Prostate gland (tissue), 2 donors: Measurements from ENCODE around the gene NUP50. TPM values are rescaled to one million over a fixed set of nuclear protein-coding genes. Genes with fewer than 3 reads are reported as not detected.

Source experiments
- DNase-seq: peaks from one replicate; pipeline ENCODE4 v3.0.0-alpha.2; 2019; ENCODE audit warnings: low spot score
- H3K27ac ChIP-seq, 2 donors: fragments of 200-600 bp; sonication (generic); 2 replicates each; pipeline ENCODE4 v1.5.1; 2017 to 2019
- H3K27me3 ChIP-seq: fragments of 200-600 bp; sonication (generic); replicated peaks from 2 replicates; pipeline ENCODE4 v1.5.1; 2019; ENCODE audit not compliant: insufficient read depth
- H3K36me3 ChIP-seq, 2 donors: fragments of 200-600 bp; sonication (generic); 1 replicate in 1 of 2; 2 replicates in 1 of 2; pipeline versions ENCODE4 v1.5.1 to v1.8.1; 2017 to 2019
- H3K4me1 ChIP-seq: fragments of 200-600 bp; sonication (generic); replicated peaks from 2 replicates; pipeline ENCODE4 v1.5.1; 2019
- H3K4me3 ChIP-seq, 2 donors: fragments of 200-600 bp; sonication (generic); 2 replicates each; pipeline ENCODE4 v1.5.1; 2017 to 2019
- H3K9me3 ChIP-seq: fragments of 200-600 bp; sonication (generic); 2 replicates; pipeline ENCODE4 v1.5.1; 2017
- POLR2A ChIP-seq: fragments of 450-650 bp; IDR thresholded peaks from one replicate; pipeline ENCODE4 v1.6.1; 2016; ENCODE audit warnings: antibody characterized with exemption, mild to moderate bottlenecking
- POLR2AphosphoS5 ChIP-seq: sonication (generic); formaldehyde crosslinking; IDR thresholded peaks from one replicate; pipeline ENCODE4 v1.6.1; 2017; ENCODE audit warnings: antibody characterized with exemption
- WGBS: methylation state at CpG from one replicate; pipeline ENCODE4 v1.1.5; 2018; 5-methylcytosine and 5-hydroxymethylcytosine counted together
- intact Hi-C: fragments of 100-400 bp; cut with DNase I; formaldehyde crosslinking; loops from one replicate; pipeline ENCODE4 v1.14.2; 2022
- total RNA-seq, 2 donors: library from RNA; depleted of rRNA; stranded (reverse); fragments of >200 nt; gene quantifications; one replicate each; pipeline ENCODE4 v1.1.0, GENCODE V29; 2016
- TF ChIP-seq, protein P1 (sequence below), 4 experiments: fragments of 200-600 bp in 2 of 4; fragments of 450-650 bp in 2 of 4; sonication (generic) in 2 of 4; IDR thresholded peaks; 1 replicate in 3 of 4; 2 replicates in 1 of 4; pipeline ENCODE4 v1.5.1; 2016 to 2019; ENCODE audit warnings: antibody characterized with exemption in 4 of 4, mild to moderate bottlenecking in 2 of 4, moderate library complexity in 2 of 4

NUP50 gene
- total RNA-seq, 2 donors from 2014 or later = 51.4 to 101 TPM

DNA sequence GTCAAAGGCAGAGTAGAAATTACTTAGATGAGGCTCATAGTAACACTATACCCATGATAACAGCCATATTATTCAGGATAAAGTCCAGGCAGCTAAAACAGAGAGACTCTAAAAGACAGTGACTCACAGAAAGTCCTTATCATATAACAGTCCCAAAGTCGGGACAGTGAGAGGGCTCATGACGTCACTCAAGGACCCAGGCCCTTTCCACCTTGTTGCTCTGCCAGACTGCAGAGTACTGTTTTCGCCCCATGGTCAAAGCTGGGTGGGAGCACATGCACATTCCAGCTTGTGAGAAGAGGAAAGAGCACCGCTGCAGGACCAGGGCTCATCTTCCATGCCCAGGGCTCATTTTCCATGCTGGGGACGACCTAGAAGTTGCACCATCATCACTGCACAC is 29.4 kb upstream of the NUP50 start:
- Histone ChIP-seq H3K9me3 (no peaks in the 10 kb centered on the region), H3K27me3 (no peaks in the 10 kb centered on the region), H3K4me1 (no peaks in the 10 kb centered on the region), H3K4me3 (no peak overlapping the region), H3K36me3 (peaks cover 0 to 12% of the 10 kb centered on the region in 2 donors), H3K27ac (no peak overlapping the region)
- TF ChIP-seq POLR2A (no peak), POLR2AphosphoS5 (no peak)
- TF ChIP-seq, protein P1, sequence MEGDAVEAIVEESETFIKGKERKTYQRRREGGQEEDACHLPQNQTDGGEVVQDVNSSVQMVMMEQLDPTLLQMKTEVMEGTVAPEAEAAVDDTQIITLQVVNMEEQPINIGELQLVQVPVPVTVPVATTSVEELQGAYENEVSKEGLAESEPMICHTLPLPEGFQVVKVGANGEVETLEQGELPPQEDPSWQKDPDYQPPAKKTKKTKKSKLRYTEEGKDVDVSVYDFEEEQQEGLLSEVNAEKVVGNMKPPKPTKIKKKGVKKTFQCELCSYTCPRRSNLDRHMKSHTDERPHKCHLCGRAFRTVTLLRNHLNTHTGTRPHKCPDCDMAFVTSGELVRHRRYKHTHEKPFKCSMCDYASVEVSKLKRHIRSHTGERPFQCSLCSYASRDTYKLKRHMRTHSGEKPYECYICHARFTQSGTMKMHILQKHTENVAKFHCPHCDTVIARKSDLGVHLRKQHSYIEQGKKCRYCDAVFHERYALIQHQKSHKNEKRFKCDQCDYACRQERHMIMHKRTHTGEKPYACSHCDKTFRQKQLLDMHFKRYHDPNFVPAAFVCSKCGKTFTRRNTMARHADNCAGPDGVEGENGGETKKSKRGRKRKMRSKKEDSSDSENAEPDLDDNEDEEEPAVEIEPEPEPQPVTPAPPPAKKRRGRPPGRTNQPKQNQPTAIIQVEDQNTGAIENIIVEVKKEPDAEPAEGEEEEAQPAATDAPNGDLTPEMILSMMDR (IDR thresholded peaks at IDR 0.05) = no peak
- WGBS = 96% methylated on average over 5 of the region's 5 CpGs
- intact Hi-C loops = no loop called here
- no peak for DNase-seq

DNA sequence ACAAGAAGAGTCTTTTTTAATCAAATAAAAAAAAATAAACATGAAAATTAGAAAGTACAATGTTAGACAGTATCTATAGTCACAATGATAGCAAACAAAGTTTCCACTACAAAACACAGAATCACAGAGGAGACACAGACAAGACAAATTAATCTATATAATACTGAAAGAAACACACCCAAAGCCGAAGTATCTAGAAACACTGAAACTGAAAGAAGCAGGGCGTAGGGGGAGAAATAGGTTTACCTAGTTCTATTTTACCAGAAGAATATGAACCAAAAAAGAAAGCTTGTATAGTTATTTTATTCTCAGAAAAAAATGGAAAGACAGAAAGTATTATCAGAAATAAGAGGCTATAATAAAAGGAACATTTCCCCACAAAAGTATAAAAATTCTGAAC is 27.1 kb upstream of the NUP50 start:
- WGBS = 92% methylated on average over 2 of the region's 2 CpGs
- DNase-seq = no peak
- intact Hi-C loops = no loop called here
- H3K27ac ChIP-seq = no peak overlapping the region
- no peaks in the 10 kb centered on the region for H3K27me3 ChIP-seq
- H3K4me1 ChIP-seq = no peaks in the 10 kb centered on the region
- H3K9me3 ChIP-seq = no peaks in the 10 kb centered on the region
- peaks cover 0 to 12% of the 10 kb centered on the region in 2 donors for H3K36me3 ChIP-seq
- no peak for TF ChIP-seq POLR2AphosphoS5
- no peak for TF ChIP-seq POLR2A
- TF ChIP-seq, protein P1 (IDR thresholded peaks at IDR 0.05) = no peak
- H3K4me3 ChIP-seq = no peak overlapping the region

DNA sequence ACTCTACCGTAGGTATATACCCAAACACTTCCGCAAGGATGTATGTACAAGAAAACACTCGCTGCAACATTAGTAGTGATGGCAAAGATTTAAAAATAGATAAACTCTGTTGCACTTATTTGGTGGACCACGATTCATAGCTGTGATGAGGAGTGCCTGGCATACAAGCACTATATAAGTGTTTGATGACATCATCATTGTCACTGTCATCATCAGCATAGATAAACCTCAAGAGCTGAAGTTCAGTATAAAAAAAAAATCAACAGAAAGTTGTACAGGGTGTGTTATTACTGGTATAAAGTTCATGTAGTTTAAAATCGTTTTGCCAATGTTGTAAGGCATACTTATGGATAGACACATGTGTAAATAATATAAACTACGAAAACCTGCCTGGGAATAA is 24.0 kb upstream of the NUP50 start:
- TF ChIP-seq POLR2AphosphoS5 (no peak), POLR2A (no peak)
- TF ChIP-seq, protein P1 (IDR thresholded peaks at IDR 0.05) = no peak
- intact Hi-C loops = no loop called here
- Histone ChIP-seq H3K27me3 (no peaks in the 10 kb centered on the region), H3K4me3 (no peak overlapping the region), H3K36me3 (peaks cover 0 to under 1% of the 10 kb centered on the region in 2 donors), H3K27ac (no peak overlapping the region), H3K4me1 (no peaks in the 10 kb centered on the region), H3K9me3 (no peaks in the 10 kb centered on the region)
- no peak for DNase-seq
- 97% methylated on average over 6 of the region's 6 CpGs for WGBS

DNA sequence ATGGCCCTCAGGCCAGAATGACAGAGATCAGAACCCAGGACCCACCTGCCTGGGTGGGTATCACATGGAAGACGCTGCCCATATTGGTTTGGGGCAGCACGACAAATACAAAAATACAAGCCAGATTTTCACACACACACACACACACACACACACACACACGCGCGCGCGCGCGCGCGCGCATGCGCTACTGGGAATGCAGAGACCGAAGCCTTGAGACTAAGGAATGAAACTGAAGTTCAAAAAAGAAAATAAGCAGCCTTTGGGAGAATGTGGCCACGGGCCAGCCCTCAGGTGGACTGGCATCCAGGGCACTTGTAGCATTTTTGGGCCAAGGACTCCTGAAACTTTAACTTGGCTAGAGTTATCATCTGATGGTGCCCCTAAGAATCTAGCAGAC is 21.3 kb upstream of the NUP50 start:
- Histone ChIP-seq H3K36me3 (no peaks in the 10 kb centered on the region), H3K4me3 (no peak overlapping the region), H3K9me3 (no peaks in the 10 kb centered on the region), H3K27me3 (no peaks in the 10 kb centered on the region), H3K27ac (no peak overlapping the region), H3K4me1 (no peaks in the 10 kb centered on the region)
- 92% methylated on average over 15 of the region's 15 CpGs for WGBS
- DNase-seq = no peak
- intact Hi-C loops = no loop called here
- TF ChIP-seq, protein P1 (IDR thresholded peaks at IDR 0.05) = no peak
- TF ChIP-seq POLR2A (no peak), POLR2AphosphoS5 (no peak)

DNA sequence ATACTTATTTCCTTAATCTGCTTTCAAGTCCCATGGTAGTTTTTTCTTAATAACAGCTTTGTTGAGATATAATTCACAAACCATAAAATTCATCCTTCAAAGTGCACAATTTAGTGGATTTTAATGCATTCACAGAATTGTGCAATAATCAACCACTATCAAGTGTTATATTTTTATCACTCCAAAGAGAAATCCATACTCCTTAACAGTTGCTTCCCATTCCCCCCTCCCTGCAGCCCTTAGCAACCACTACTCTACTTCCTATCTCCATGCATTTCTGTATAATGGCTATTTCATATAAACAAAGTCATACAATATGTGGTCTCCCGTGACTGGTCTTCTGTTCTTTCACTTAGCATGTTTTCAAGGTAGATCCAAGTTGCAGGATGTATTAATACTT is 18.8 kb upstream of the NUP50 start:
- intact Hi-C loops = no loop called here
- Histone ChIP-seq H3K4me3 (no peak overlapping the region), H3K27ac (no peak overlapping the region), H3K27me3 (no peaks in the 10 kb centered on the region), H3K4me1 (no peaks in the 10 kb centered on the region), H3K9me3 (no peaks in the 10 kb centered on the region), H3K36me3 (no peaks in the 10 kb centered on the region)
- 82% methylated on average over 1 of the region's 1 CpG for WGBS
- DNase-seq = no peak
- TF ChIP-seq POLR2A (no peak), POLR2AphosphoS5 (no peak)
- TF ChIP-seq, protein P1 (IDR thresholded peaks at IDR 0.05) = no peak
